ENCODE data around the gene SPRR2B.
"Not testable (repeated sequence)": the region's sequence is repeated elsewhere in the genome, so short reads cannot be mapped to it uniquely, and the experiment has no call there.

The SPRR2B gene

GRCh38 chr1:153021829-153022228, 49.6 kb downstream of the SPRR2B start:
- H3K27me3 Mint-ChIP-seq: peaks cover 42% of the 10 kb centered on the region
- H3K4me1 Mint-ChIP-seq (ENCODE audit: low read depth); H3K4me3 Mint-ChIP-seq; H3K27ac Mint-ChIP-seq; H3K36me3 Mint-ChIP-seq (ENCODE audit: low read depth); H3K9me3 Mint-ChIP-seq: not testable (repeated sequence)

Measured in stimulated activated naive CD8-positive, alpha-beta T cell treated with anti-CD3 and anti-CD28 coated beads, Interleukin-15, Interleukin-2, amounts not matched to agents 100 ng/mL and 50 ng/mL, for 24 hours (primary cell).